Gastrocnemius medialis (tissue), 4 donors: Measurements from ENCODE around the gene LILRA2.
"Not testable (repeated sequence)": the region's sequence is repeated elsewhere in the genome, so short reads cannot be mapped to it uniquely, and the experiment has no call there.

Experiments
- POLR2A ChIP-seq, 2 donors: fragments of 450-650 bp; IDR thresholded peaks; one replicate each; pipeline ENCODE4 v1.6.1; 2017; ENCODE audit warnings: antibody characterized with exemption in 2 of 2, mild to moderate bottlenecking in 2 of 2, moderate library complexity in 2 of 2
- TF ChIP-seq, protein P1 (sequence below), 5 experiments: fragments of 450-650 bp in 3 of 5; fragments of 200-600 bp in 2 of 5; sonication (generic) in 2 of 5; IDR thresholded peaks in 4 of 5; conservative IDR thresholded peaks in 1 of 5; 1 replicate in 4 of 5; 2 replicates in 1 of 5; pipeline ENCODE4 v1.5.1; 2016 to 2019; ENCODE audit warnings: antibody characterized with exemption in 5 of 5, mild to moderate bottlenecking in 3 of 5, moderate library complexity in 3 of 5

DNA sequence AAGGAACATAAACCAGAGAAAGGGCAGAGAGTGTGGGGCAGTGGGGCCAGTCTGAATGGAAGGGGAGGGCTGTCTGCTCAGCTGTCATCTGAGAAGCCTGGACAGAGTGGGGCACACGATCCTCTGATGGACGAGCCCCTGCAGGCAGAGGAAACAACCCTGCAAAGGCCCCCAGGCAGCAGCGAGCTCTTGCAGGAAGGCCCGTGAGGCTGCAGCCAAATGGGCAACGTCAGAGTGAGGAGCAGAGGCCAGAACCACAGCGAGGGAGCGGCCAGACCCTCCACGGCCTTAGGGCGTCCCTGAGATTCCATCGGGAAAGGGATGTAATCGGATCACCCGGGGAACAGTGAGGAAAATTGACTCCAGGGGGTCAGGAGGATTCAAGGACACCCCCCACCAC, 62.5 kb downstream of the LILRA2 start:
- TF ChIP-seq, protein P1, sequence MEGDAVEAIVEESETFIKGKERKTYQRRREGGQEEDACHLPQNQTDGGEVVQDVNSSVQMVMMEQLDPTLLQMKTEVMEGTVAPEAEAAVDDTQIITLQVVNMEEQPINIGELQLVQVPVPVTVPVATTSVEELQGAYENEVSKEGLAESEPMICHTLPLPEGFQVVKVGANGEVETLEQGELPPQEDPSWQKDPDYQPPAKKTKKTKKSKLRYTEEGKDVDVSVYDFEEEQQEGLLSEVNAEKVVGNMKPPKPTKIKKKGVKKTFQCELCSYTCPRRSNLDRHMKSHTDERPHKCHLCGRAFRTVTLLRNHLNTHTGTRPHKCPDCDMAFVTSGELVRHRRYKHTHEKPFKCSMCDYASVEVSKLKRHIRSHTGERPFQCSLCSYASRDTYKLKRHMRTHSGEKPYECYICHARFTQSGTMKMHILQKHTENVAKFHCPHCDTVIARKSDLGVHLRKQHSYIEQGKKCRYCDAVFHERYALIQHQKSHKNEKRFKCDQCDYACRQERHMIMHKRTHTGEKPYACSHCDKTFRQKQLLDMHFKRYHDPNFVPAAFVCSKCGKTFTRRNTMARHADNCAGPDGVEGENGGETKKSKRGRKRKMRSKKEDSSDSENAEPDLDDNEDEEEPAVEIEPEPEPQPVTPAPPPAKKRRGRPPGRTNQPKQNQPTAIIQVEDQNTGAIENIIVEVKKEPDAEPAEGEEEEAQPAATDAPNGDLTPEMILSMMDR (IDR thresholded peaks at IDR 0.05 in 4 of 5, conservative IDR thresholded peaks at IDR 0.05 in 1 of 5), result not testable (repeated sequence)
- TF ChIP-seq POLR2A (IDR thresholded peaks at IDR 0.05), result not testable (repeated sequence)
